Natural killer cell (primary cell): Measurements from ENCODE around the gene LDLRAP1. TPM values are rescaled to one million over a fixed set of nuclear protein-coding genes. Genes with fewer than 3 reads are reported as not detected.

Experiments
- ATAC-seq, 3 donors: fragments of 150-1000 bp in 2 of 3; fragments of 200-7000 bp in 1 of 3; cut with Tn5 transposase; 1 replicate in 1 of 3; 2 replicates in 2 of 3; pipeline ENCODE4 v1.10.0; 2021; ENCODE audit warnings: mild to moderate bottlenecking in 2 of 3, moderate library complexity in 2 of 3
- DNase-seq, 2 donors: peaks; one replicate each; pipeline versions ENCODE4 v3.0.0 to v3.0.0-alpha.2; 2013 to 2021; ENCODE audit warnings: mixed read lengths in 1 of 2
- H3K27ac ChIP-seq: one replicate; pipeline ENCODE4 v1.5.1; 2013; ENCODE audit warnings: mild to moderate bottlenecking, low read length
- H3K27me3 ChIP-seq: one replicate; pipeline ENCODE4 v1.6.1; 2013; ENCODE audit warnings: low read length; ENCODE audit not compliant: control insufficient read depth, insufficient read depth
- H3K36me3 ChIP-seq: one replicate; pipeline ENCODE4 v1.6.1; 2013; ENCODE audit warnings: low read length; ENCODE audit not compliant: control insufficient read depth, insufficient read depth
- H3K4me1 ChIP-seq: one replicate; pipeline ENCODE4 v1.6.1; 2013; ENCODE audit warnings: low read length; ENCODE audit not compliant: control insufficient read depth, insufficient read depth
- H3K4me3 ChIP-seq: one replicate; pipeline ENCODE4 v1.5.1; 2013; ENCODE audit warnings: low read length
- H3K9me3 ChIP-seq: one replicate; pipeline ENCODE4 v1.6.1; 2013; ENCODE audit warnings: low read length; ENCODE audit not compliant: control insufficient read depth, insufficient read depth
- H3K27ac Mint-ChIP-seq, 2 donors: one replicate each; pipeline ENCODE4 v1.8.0; 2022; ENCODE audit warnings: mild to moderate bottlenecking in 2 of 2, mixed read lengths in 2 of 2, moderate library complexity in 1 of 2
- H3K27me3 Mint-ChIP-seq, 2 donors: one replicate each; pipeline ENCODE4 v1.8.0; 2022; ENCODE audit warnings: low read depth in 2 of 2, mixed read lengths in 2 of 2
- H3K36me3 Mint-ChIP-seq: one replicate; pipeline ENCODE4 v1.8.0; 2022; ENCODE audit warnings: mixed read lengths
- H3K4me1 Mint-ChIP-seq, 2 donors: one replicate each; pipeline ENCODE4 v1.8.0; 2022; ENCODE audit warnings: mixed read lengths in 2 of 2
- H3K4me3 Mint-ChIP-seq: one replicate; pipeline ENCODE4 v1.8.0; 2022; ENCODE audit warnings: mild to moderate bottlenecking, moderate library complexity, mixed read lengths
- H3K9me3 Mint-ChIP-seq, 2 donors: one replicate each; pipeline ENCODE4 v1.8.0; 2022; ENCODE audit warnings: mixed read lengths in 2 of 2
- CTCF ChIP-seq: fragments of 200-600 bp; IDR thresholded peaks from one replicate; pipeline ENCODE4 v1.8.0; 2022; ENCODE audit warnings: antibody characterized with exemption
- WGBS: methylation state at CpG from one replicate; pipeline ENCODE4 v1.1.7; 2013; ENCODE audit warnings: missing lambda C conversion rate; ENCODE audit not compliant: insufficient coverage; 5-methylcytosine and 5-hydroxymethylcytosine counted together
- intact Hi-C: fragments of 100-400 bp; cut with micrococcal nuclease; formaldehyde crosslinking; loops from one replicate; pipeline ENCODE4 v1.14.2; 2022
- total RNA-seq, 4 donors: library from RNA; stranded (reverse); fragments of 120-200 nt in 1 of 4; gene quantifications; one replicate each; pipeline versions ENCODE4 v1.2.3 to v1.2.4, GENCODE V29; 2013 to 2022

The LDLRAP1 gene
- total RNA-seq, 3 donors from 2014 or later (not counting 1 experiment from before 2014, with no cell fraction given): 25.2 to 34.0 (median 27.4) TPM

DNA sequence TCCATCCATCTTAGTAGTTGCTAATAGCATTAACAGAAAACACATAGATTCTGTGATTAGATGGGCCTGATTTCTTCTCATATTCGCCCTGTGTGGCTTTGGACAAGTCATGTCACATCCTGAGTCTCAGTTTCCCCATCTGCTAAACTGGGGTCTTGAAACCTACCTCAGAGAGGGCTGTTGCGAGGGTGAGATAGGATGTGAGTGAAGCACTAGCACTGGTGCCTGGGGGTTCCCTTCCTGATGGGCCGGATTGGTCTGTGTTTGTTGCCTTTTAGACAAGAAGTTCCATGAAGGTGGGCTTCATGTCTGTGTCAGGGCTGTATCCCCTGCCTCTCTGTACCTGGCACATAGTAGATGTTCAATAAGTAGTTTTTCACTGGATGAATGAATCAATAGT lies 69.7 kb downstream of the LDLRAP1 start:
- no peak for ATAC-seq
- Histone ChIP-seq H3K27ac (no peak overlapping the region), H3K9me3 (no peaks in the 10 kb centered on the region), H3K36me3 (no peaks in the 10 kb centered on the region), H3K4me3 (no peak overlapping the region), H3K27me3 (peaks cover 2% of the 10 kb centered on the region), H3K4me1 (peaks cover 36% of the 10 kb centered on the region)
- Mint-ChIP-seq H3K4me3 (no peak overlapping the region), H3K4me1 (peaks cover 25 to 30% of the 10 kb centered on the region in 2 donors), H3K27ac (no peak overlapping the region), H3K9me3 (no peaks in the 10 kb centered on the region), H3K36me3 (no peaks in the 10 kb centered on the region), H3K27me3 (peaks cover 8 to 11% of the 10 kb centered on the region in 2 donors)
- TF ChIP-seq CTCF: no peak
- WGBS: 84% methylated on average over 3 of the region's 3 CpGs
- no peak for DNase-seq
- intact Hi-C loops: loop anchor here (10.0 kb wide), 1 partner anchor 182 kb away; no protein-coding TSS in a partner anchor

- peaks cover 8 to 15% of the 10 kb centered on the region in 2 donors for H3K27me3 Mint-ChIP-seq
- intact Hi-C loops: loop anchor here (5.0 to 10.0 kb wide), 2 partner anchors 88 to 180 kb away; no protein-coding TSS in a partner anchor
- ATAC-seq (peak; percentile 18 to 45 (median 23)), DNase-seq (peak; percentile 31 to 45)
- 40% methylated on average over 4 of the region's 4 CpGs for WGBS
- H3K36me3 ChIP-seq: no peaks in the 10 kb centered on the region
- H3K27me3 ChIP-seq: peaks cover 2% of the 10 kb centered on the region
- peak overlapping the region; percentile 79 for H3K4me3 Mint-ChIP-seq
- H3K9me3 ChIP-seq: no peaks in the 10 kb centered on the region
- TF ChIP-seq CTCF: no peak
- no peaks in the 10 kb centered on the region for H3K36me3 Mint-ChIP-seq
- peaks cover 45% of the 10 kb centered on the region for H3K4me1 ChIP-seq
- H3K27ac ChIP-seq: peak overlapping the region; percentile 67
- H3K9me3 Mint-ChIP-seq: no peaks in the 10 kb centered on the region
- peaks cover 39 to 41% of the 10 kb centered on the region in 2 donors for H3K4me1 Mint-ChIP-seq
- no peak overlapping the region for H3K4me3 ChIP-seq
- H3K27ac Mint-ChIP-seq: peak overlapping the region; percentile 79
Measured at GRCh38 chr1:25614501-25615171, 71.2 kb downstream of the LDLRAP1 start.

GRCh38 chr1:25615172-25615541 lies 71.8 kb downstream of the LDLRAP1 start:
- H3K4me1 ChIP-seq: peaks cover 50% of the 10 kb centered on the region
- Mint-ChIP-seq H3K4me3 (peak overlapping the region; percentile 79), H3K36me3 (no peaks in the 10 kb centered on the region), H3K27ac (peak overlapping the region; percentile 79), H3K27me3 (peaks cover 8 to 13% of the 10 kb centered on the region in 2 donors), H3K4me1 (peaks cover 44 to 46% of the 10 kb centered on the region in 2 donors), H3K9me3 (no peaks in the 10 kb centered on the region)
- H3K27me3 ChIP-seq: peaks cover 2% of the 10 kb centered on the region
- no peak overlapping the region for H3K4me3 ChIP-seq
- TF ChIP-seq CTCF: no peak
- WGBS: 64% methylated on average over 7 of the region's 7 CpGs
- no peaks in the 10 kb centered on the region for H3K36me3 ChIP-seq
- DNase-seq (peak in 1 of 2 donors; percentile 34), ATAC-seq (no peak)
- intact Hi-C loops: loop anchor here (5.0 to 10.0 kb wide), 2 partner anchors 87 to 180 kb away; no protein-coding TSS in a partner anchor
- no peaks in the 10 kb centered on the region for H3K9me3 ChIP-seq
- peak overlapping the region; percentile 67 for H3K27ac ChIP-seq
